ENCODE data around the gene CRIP1.

Gene CRIP1

GRCh38 chr14:105452963-105453362, 33.7 kb upstream of the CRIP1 start:
- DNase-seq: no peak

- no peak for DNase-seq
Measured at GRCh38 chr14:105453847-105454246, 32.8 kb upstream of the CRIP1 start.

- no peak for DNase-seq
Measured at GRCh38 chr14:105455086-105455640, 31.5 kb upstream of the CRIP1 start.

GRCh38 chr14:105455766-105456660, 30.7 kb upstream of the CRIP1 start:
- DNase-seq: no peak

- no peak for DNase-seq
Measured at GRCh38 chr14:105456736-105457617, 29.7 kb upstream of the CRIP1 start.

- DNase-seq: no peak
Measured at GRCh38 chr14:105458010-105458409, 28.7 kb upstream of the CRIP1 start.

- DNase-seq: no peak
Measured at GRCh38 chr14:105458571-105458970, 28.1 kb upstream of the CRIP1 start.

- DNase-seq: no peak
Measured at GRCh38 chr14:105460116-105460515, 26.6 kb upstream of the CRIP1 start.

- no peak for DNase-seq
Measured at GRCh38 chr14:105460616-105461015, 26.1 kb upstream of the CRIP1 start.

- no peak for DNase-seq
Measured at GRCh38 chr14:105461903-105462302, 24.8 kb upstream of the CRIP1 start.

GRCh38 chr14:105464501-105464900, 22.2 kb upstream of the CRIP1 start:
- no peak for DNase-seq

GRCh38 chr14:105465209-105466031, 21.3 kb upstream of the CRIP1 start:
- DNase-seq: no peak

- DNase-seq: no peak
Measured at GRCh38 chr14:105466531-105467248, 20.0 kb upstream of the CRIP1 start.

- no peak for DNase-seq
Measured at GRCh38 chr14:105467249-105467941, 19.3 kb upstream of the CRIP1 start.

- DNase-seq: no peak
Measured at GRCh38 chr14:105467942-105468471, 18.7 kb upstream of the CRIP1 start.

GRCh38 chr14:105468621-105469241, 18.0 kb upstream of the CRIP1 start:
- DNase-seq: no peak

GRCh38 chr14:105469456-105470349, 17.0 kb upstream of the CRIP1 start:
- DNase-seq: no peak

GRCh38 chr14:105470350-105471296, 16.1 kb upstream of the CRIP1 start:
- no peak for DNase-seq

Measured in NCI-H226 (cell line).